HG03108 (cell line): Measurements from ENCODE around the gene BRD3OS.
"Not testable (repeated sequence)": the region's sequence is repeated elsewhere in the genome, so short reads cannot be mapped to it uniquely, and the experiment has no call there.

ENCODE experiments used
- ATAC-seq: cut with Tn5 transposase; IDR thresholded peaks from one replicate; pipeline ENCODE4 v1.9.1; 2021; ENCODE audit warnings: moderate library complexity; ENCODE audit not compliant: unreplicated experiment

BRD3OS gene

DNA sequence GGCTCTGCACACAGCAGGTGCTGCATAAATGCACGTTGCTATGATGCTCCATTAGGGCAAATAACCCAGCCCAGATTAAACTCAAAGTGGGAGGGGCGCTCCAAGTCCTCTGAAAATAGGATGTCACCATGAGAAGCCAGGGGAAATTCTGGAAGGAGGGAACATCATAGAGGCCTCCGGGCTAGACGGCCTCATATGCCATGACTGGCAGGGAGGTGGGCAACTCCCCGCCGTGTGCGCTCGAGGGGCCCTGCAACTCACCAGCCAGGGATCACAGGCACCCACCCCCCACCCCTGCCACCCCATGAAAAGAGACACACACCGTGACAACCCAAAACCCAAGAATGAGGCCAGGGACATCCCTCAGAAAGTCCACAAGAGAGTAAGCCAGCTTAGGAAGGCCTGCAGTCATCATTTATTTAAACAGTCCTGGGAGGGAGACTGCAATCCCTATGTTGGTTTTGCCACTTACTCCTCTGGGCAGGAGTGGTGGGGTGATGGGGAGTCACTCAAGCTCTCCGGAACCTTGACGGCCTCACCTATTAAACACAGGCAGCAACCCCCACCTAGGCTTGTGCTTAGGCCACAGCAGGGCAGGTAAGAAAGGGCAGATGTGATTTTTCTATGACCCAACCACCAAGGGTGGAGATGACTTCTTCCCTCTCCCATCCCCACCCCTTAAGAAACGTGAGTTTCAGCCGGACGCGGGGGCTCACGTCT is 37.2 kb upstream of the BRD3OS start:
- no peak for ATAC-seq

DNA sequence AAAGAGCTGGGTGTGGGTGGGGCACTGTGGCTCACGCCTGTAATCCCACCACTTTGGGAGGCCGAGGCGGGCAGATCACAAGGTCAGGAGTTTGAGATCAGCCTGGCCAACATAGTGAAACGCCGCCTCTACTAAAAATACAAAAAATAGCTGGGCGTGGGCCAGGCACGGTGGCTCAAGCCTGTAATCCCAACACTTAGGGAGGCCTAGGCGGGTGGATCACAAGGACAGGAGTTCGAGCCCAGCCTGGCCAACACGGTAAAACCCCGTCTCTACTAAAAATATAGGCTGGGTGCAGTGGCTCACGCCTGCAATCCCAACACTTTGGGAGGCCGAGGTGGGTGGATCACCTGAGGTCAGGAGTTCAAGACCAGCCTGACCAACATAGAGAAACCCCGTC is 36.5 kb upstream of the BRD3OS start:
- ATAC-seq: not testable (repeated sequence)

- no peak for ATAC-seq
These were observed 35.5 kb upstream of the BRD3OS start for GRCh38 chr9:133989625-133990365.

DNA sequence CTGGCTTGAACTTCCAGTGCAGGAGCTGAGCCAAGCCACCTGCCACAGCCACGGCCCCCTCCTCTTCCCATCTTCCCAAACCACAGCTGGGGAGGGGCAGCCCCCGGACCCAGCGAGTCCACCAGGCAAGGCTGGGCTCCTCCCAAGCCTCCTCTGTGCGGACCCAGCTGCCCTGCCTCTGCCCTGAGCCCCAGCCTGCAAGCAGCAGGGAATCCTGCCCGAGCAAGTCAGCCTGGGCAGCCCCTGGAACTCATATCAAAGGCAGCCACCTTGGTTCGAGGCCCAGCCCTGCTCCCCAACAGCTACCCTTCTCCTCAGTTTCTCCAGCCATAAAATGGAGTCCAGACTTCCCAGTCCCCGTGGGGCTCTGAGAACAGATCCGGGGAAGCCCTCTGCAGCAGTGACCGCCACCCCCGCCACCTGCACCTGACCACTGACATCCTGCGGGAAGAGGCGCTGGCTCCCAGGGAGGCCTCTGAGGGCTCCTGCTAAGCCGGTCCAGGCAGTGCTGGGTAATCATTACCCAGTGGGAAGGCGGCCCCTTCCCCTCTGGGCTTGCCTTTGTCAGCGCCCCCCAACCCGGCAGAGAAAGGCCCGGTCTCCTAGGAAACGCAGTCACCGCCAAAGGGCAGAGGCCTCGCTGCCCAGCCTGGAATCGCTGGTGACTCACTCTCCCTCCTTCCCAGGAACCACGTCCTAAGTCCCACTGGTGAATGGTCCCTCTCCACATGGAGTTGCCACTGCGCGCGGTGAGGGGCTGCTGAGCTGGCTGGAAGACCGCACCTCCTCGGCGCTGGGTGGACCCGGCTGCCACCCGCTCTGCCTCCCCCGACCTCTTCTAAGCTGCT is 34.7 kb upstream of the BRD3OS start:
- no peak for ATAC-seq

- ATAC-seq: no peak
These were observed 33.9 kb upstream of the BRD3OS start for GRCh38 chr9:133991214-133991921.

DNA sequence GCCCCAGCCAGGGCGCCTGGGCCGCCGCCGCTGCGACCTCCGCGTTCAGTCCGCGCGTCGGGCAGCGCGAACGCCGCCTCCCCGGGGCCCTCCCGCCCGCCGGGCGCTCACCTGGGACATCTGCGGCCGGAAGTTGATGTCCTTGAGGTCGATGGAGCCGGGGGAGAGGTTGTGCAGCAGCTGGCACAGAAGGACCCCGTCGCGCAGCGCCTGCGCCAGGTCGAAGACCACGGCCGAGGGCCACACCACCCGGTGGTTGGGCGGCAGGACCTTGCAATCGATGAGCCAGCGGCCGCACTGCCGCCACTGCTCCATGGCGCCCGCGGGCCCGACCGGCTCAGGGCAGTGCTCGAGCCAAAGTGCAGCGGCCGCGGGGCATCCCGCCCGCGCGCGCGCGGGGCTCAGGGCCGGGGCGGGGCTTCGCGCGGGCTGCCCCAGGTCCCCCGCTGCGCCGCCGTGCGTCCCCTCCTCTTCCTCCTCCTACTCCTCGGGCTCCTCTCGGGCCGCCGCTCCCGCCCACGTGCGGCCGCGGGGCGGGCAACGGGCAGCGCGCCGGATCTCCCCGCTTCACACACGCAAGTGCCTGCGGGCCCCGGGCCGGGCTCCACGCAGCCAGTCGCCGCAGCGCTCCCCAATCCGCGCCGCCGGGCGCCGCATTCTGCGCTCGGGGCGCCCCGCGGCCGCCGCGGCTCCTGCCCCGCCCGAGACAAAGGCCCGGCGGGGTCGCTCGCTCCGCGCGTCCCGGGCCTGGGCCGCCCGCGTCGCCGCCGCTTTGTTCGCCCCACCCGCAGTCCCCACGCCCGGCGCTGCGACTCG is 33.1 kb upstream of the BRD3OS start, which contains the start of gene VAV2:
Gene VAV2, minus strand, starts transcription at position 361 of the 816 bp plus-strand sequence. Its CDS starts 46 bp downstream, at position 315.
- ATAC-seq: peak; percentile 36

GRCh38 chr9:133992780-133993634 is 32.3 kb upstream of the BRD3OS start:
- ATAC-seq: peak; percentile 41

DNA sequence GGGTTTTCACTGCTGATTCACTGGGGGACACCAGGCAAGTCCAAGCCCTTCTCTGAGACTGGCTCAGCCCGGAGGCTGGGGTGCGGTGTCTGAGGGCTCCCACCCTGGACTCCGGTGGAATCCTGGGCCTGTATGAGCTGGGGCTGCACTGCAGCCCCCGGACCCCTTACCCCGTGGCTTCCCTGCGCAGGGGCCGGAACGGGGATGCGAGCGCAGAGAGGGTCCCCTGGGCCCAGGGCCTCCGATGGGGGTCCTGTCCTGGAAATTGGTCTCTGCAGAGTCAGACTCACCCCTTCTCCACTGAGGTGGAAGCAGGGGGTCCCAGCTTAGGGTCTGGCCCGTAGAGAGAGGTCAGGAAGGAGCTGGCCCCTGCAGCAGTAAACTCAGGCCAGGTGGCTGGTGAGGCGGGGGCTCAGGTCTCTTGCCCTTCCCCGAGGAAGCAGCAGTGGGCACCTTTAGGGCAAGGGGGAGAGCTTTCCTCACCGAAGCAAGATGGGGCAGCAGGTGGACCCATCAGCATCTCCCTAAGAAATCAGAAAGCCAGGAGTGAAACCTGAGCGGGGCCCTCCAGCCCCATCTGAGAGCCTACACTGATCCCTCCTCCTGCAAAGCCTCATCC is 31.5 kb upstream of the BRD3OS start:
- no peak for ATAC-seq

- ATAC-seq: no peak
These were observed 30.8 kb upstream of the BRD3OS start for GRCh38 chr9:133994353-133995011.

GRCh38 chr9:133995012-133995896 is 30.0 kb upstream of the BRD3OS start:
- ATAC-seq: no peak

GRCh38 chr9:133996531-133997520 is 28.5 kb upstream of the BRD3OS start:
- no peak for ATAC-seq

GRCh38 chr9:133997584-133997983 is 27.7 kb upstream of the BRD3OS start:
- ATAC-seq: no peak

- no peak for ATAC-seq
These were observed 26.2 kb upstream of the BRD3OS start for GRCh38 chr9:133998915-133999595.

- ATAC-seq: no peak
These were observed 25.4 kb upstream of the BRD3OS start for GRCh38 chr9:133999851-134000265.

DNA sequence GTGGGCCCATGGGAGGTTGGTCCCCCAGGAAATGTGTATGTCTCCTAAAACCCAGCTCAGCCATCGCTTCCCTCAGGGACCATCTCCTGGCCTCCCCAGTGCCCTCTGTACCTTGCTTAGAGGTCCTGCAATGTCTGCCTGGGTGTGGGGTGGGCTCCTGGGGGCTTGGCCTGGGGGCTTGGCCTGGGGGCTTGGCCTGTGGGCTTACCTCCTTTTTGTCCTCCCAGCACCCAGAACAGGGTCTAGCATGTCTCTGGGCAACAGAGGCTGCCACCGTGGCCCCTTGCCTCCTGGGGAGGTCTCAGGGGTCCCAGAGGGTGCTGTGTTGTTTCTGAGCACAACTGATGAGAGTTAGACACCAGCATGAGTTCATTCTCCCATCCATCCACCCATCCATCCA is 22.5 kb upstream of the BRD3OS start:
- ATAC-seq: no peak
